ENCODE results near the gene CRYZ.
"Not testable (repeated sequence)": the region's sequence is repeated elsewhere in the genome, so short reads cannot be mapped to it uniquely, and the experiment has no call there.

The CRYZ gene

GRCh38 chr1:74679811-74680210 lies 53.0 kb downstream of the CRYZ start:
- no peak for DNase-seq (ENCODE audit: low spot score)

- no peak for DNase-seq (ENCODE audit: low spot score)
Measured at GRCh38 chr1:74677926-74678325, 54.9 kb downstream of the CRYZ start.

DNA sequence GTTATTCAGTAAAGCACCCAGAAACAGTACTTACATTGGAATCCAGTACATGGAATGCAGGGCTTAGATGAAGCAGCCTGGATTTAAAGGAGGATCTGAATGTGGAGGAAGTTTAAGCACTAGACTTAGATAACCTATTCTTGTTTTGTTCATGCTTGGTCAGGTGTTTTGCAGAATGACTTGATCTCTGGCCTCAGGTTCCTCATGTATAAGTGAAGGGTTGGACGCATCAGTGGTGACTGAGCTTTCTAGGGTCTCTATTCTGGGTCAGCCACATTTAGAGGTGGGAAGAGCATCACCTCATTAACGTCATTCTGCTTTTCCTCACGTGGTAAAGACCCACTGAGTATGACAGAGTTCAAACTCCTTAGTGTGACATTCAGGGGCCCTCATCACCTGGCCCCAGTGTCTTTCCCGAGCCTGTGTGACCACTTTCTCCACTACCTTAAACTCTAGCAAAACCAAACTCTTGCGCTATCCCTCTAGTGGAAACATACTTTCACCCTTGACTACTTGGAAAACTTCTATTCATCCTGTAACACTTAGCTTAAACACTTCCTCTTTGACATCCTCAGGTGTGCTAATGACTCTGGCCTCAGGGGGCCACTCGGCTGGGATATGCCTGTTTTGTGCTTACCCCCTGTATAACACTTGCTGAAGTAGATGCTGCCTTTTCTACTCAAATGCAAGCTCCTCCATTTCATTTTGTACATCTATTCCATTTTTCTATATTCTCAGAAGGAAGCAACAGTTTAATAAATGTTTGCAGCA lies 58.4 kb downstream of the CRYZ start:
- DNase-seq (ENCODE audit: low spot score): no peak

GRCh38 chr1:74673351-74674111 lies 59.3 kb downstream of the CRYZ start, which contains the start of gene ERICH3:
TSS of gene ERICH3 (minus strand) at chr1:74673792. CDS start at chr1:74673519, 273 bp downstream.
- DNase-seq (ENCODE audit: low spot score): no peak

DNA sequence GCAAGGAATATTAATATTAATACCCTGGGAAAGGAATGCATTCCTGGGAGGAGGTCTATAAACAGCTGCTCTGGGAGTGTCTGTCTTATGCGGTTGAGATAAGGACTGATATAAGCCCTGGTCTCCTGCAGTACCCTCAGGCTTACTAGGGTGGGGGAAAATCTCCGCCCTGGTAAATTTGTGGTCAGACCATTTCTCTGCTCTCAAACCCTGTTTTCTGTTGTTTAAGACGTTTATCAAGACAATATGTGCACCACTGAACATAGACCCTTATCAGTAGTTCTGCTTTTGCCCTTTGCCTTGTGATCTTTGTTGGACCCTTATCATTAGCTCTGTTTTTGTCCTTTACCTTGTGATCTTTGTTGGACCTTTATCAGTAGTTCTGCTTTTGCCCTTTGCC lies 62.0 kb downstream of the CRYZ start:
- not testable (repeated sequence) for DNase-seq (ENCODE audit: low spot score)

Measured in kidney capillary endothelial cell (primary cell).